Testis (tissue), 2 donors: ENCODE results near the gene GPC6.

ENCODE experiments used
- CTCF ChIP-seq, 3 experiments: fragments of 450-650 bp in 2 of 3; fragments of 200-600 bp in 1 of 3; sonication (generic) in 1 of 3; IDR thresholded peaks; one replicate each; pipeline ENCODE4 v1.5.1; 2016 to 2019; ENCODE audit warnings: antibody characterized with exemption in 3 of 3, mild to moderate bottlenecking in 2 of 3, moderate library complexity in 1 of 3
- POLR2A ChIP-seq: fragments of 450-650 bp; IDR thresholded peaks from one replicate; pipeline ENCODE4 v1.6.1; 2017; ENCODE audit warnings: antibody characterized with exemption, mild to moderate bottlenecking, moderate library complexity

GRCh38 chr13:93769607-93770006 lies 543.0 kb downstream of the GPC6 start:
- TF ChIP-seq CTCF (IDR thresholded peaks at IDR 0.05) (no peak), POLR2A (no peak)
